DND-41 (cell line): ENCODE measurements around the gene RTN4RL2.

Experiments
- EZH2 ChIP-seq: IDR thresholded peaks from 3 replicates; pipeline ENCODE4 v1.6.1; 2012; ENCODE audit warnings: borderline replicate concordance, low read depth, mild to moderate bottlenecking, moderate library complexity, low read length, inconsistent platforms; ENCODE audit not compliant: severe bottlenecking
- TF ChIP-seq, protein P1 (sequence below): IDR thresholded peaks from 2 replicates; pipeline ENCODE4 v1.5.1; 2012; ENCODE audit warnings: borderline replicate concordance, low read length, moderate library complexity, mild to moderate bottlenecking; ENCODE audit not compliant: poor library complexity, severe bottlenecking; ENCODE audit errors: extremely low read depth

DNA sequence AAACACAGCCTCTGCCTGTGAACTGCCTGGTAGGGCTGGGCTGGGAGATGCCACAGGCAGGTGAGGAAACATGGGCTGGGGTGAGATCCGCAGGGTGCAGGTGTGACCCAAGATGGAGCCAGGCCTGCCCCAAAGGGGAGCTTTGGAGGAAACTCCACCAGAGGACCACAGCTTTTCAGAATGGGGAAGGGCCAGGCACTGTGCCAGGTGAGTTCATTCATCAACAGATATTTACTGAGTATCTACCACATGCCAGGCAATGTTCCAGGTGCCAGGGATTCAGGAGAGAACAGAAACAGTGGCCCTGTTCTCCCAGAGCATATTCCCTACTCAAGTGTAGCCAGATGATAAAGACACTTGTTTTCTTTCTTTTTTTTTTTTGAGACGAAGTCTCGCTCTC is 11.2 kb downstream of the RTN4RL2 start:
- TF ChIP-seq EZH2, result no peak
- TF ChIP-seq, protein P1, sequence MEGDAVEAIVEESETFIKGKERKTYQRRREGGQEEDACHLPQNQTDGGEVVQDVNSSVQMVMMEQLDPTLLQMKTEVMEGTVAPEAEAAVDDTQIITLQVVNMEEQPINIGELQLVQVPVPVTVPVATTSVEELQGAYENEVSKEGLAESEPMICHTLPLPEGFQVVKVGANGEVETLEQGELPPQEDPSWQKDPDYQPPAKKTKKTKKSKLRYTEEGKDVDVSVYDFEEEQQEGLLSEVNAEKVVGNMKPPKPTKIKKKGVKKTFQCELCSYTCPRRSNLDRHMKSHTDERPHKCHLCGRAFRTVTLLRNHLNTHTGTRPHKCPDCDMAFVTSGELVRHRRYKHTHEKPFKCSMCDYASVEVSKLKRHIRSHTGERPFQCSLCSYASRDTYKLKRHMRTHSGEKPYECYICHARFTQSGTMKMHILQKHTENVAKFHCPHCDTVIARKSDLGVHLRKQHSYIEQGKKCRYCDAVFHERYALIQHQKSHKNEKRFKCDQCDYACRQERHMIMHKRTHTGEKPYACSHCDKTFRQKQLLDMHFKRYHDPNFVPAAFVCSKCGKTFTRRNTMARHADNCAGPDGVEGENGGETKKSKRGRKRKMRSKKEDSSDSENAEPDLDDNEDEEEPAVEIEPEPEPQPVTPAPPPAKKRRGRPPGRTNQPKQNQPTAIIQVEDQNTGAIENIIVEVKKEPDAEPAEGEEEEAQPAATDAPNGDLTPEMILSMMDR, result no peak
